ENCODE data around the gene ZBTB7B.

- TF ChIP-seq GATA3 (IDR thresholded peaks at IDR 0.05; ENCODE audit: low read depth, low read length) (no peak), GATA2 (IDR thresholded peaks at IDR 0.05; ENCODE audit: low read depth, low read length) (no peak)
Measured at GRCh38 chr1:155038602-155039307, 36.2 kb downstream of the ZBTB7B start.

All from SH-SY5Y (cell line).